Measurements from ENCODE around the gene ACACA.
A peak's percentile ranks its signal among the peaks of the same experiment; 100 is the strongest.

The ACACA gene

DNA sequence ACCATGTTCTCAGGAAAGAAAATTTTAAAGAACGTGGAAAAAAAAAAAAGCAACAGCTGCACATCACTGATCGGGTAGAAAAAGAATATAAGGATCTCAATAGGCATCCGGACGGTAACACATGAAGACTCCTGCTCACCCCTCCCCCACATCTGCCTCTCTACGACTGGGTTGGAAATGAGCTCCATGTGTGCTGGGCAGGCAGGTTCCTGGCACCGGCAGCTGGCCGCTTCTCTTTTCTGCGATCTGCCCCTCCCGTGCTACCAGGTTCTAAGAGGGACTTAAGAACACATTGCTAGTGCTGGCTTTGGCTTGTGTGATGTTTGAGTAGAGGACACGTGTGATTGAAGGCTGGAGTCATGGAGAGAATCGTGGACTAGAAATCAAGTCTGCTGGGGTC is 342.4 kb downstream of the ACACA start:
- no peak for DNase-seq

DNA sequence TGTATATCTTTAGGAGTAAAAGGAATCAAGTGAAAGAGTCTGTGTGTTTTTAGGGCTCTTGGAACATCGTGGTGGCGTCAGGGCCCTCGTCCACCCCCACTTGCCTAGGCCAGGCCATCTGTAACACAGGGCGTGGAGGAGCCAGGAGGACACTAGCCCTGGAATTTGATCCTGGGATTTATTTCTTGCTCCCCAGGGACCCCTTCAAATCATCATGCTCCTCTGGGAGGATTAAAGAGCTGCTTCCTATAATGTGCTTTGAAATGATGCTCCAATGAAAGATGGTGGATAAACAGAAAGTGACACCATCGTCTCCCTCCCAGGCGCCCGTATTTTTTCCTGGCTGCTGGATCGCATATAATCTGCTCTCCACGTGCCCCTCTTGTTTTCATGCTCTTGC is 344.6 kb downstream of the ACACA start:
- DNase-seq: no peak

DNA sequence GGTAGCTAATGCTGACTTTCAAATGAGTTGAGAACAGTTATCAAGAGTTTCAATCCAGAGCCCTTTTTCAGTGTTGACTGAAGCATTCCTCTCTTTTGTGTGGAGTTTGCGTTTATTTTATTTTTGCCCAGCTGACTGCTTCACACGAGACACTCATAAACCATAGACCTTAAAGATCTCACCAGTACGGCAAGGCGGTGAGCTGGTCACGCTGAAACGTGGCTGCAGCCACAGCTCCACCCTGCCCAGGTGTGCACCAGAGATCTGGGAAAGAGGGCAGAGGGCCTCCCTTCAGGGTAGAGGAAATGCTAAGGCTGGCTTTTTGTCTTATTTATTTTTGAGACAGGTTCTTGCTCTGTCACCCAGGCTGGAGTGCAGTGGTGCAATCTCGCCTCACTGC is 345.7 kb downstream of the ACACA start:
- DNase-seq: no peak

DNA sequence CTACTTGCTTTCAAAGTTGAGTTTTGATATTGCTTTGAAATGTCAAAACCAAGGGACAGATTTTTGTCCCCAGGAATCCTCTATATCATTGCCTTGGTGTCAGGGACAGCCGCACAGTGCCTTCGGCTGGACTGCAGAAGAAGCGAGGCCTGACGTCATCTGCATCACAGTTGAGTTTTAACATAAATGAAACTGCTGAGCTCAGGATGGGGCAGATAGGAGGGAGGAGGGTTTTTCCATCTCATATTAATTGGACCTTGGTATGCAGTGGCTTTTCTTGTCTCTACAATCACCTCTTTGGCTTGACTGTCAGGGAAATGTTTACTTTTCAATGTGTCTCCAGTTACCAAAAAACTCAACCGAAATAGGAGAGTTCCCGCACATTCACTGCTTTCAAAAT is 346.5 kb downstream of the ACACA start:
- DNase-seq: no peak

DNA sequence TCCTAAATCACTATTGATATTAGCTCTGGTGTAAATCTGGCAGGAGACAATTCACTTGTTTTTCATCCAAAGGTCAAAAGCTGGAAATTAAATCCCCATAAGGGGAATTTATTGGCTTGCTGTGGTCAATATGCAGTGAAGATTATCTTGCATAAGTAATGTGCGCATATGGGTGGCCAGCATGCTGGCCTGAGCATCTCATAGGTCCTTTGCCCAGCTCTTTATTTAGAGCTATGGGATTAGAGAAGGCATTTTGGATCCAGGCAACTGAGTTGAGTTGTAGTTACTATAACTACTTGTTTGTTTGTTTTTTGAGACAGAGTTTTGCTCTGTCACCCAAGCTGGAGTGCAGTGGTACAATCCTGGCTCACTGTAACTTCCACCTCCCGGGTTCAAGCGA is 347.1 kb downstream of the ACACA start:
- no peak for DNase-seq

DNA sequence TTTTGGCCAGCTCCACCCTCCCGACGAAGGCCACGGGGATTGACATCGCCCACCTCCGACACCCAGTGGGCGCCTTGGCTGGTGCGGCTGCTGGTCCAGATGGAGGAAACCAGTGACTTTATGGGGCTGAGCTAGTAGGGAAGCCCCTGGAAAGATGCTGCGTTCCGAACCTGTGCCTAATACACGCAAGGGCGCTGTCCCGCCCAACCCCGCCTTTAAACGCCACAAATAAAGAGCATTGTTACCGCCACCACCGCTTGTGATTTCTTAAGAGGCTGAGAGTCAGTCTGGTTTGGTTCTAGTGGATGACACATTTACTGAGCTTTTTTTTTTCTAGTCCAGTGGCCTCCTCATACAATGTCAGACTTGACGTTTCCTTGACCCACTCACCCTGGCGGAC is 350.0 kb downstream of the ACACA start:
- DNase-seq: no peak

DNA sequence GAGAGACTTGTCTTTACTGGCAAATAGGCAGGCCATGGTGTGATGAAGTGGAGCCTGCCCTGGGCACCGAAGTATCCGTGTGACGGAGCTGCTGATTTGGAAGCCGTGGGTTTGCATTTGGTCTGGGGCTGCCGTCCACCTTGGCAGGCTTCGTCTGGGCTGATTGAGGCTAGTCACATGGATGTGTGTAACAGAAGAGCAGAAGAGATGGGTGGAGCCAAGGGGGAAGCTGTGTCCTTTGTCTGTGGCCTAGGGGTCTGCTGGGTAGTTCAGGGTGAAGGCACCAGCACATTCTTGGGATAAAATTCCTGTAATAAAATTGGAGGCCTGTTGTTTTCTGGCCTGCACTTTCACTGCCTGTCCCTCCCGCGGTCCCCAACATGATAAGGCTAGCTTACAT is 351.7 kb downstream of the ACACA start:
- DNase-seq: no peak

DNA sequence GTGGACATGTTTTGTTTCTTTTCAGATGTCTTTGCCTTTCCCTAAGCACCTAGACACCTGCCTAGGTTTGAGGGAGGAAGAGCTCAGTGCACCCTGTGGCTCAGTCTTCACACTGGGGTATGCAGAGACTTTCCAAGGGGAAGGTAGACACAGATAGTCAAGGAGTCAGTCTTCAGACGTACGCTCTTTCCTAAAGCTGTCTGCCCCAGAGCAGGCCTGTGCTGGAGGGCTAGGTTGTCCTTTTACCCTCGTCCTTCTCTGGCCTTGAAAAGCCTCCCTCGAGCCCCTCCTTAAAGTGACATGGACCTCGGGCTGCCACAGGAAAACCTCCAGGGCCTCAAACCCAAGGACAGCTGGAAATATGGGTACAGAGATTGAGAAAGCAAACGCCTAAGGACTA is 354.2 kb downstream of the ACACA start:
- no peak for DNase-seq

DNA sequence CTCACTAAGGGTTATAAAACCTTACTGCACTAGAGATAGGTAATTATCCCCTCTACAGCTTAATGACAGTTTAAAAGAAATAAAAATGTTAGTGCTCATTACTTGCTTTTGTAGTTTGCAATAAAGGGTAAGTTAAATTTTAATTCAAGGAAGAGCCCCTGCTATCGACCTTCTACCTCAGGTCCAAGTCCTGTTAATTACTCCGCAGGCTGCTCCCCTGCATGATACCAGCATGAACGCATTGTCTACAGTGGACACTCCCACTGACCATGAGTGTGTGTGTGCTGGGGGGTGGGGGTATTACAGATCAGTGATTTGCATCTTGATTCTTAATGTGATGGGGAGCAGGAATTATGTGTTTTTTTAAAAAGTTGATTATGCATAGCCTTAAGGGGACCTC is 354.8 kb downstream of the ACACA start:
- DNase-seq: no peak

DNA sequence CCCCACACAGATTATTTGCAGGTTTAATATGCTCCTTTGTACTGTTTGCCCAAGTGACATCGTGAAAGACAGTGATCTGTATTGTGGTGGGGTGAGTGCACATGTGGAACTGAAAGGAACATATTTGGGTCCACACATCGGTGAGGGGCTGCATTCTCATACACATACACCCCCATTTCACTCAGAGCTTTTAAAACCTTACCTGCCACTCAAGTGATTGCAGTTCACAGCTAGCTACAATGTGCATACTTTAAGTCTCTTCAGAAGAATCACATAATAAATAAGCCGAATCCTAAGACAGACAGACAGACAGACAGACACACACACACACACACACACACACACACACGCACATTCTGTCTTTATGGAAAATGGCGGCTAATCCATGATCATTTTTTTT is 355.3 kb downstream of the ACACA start:
- no peak for DNase-seq

DNA sequence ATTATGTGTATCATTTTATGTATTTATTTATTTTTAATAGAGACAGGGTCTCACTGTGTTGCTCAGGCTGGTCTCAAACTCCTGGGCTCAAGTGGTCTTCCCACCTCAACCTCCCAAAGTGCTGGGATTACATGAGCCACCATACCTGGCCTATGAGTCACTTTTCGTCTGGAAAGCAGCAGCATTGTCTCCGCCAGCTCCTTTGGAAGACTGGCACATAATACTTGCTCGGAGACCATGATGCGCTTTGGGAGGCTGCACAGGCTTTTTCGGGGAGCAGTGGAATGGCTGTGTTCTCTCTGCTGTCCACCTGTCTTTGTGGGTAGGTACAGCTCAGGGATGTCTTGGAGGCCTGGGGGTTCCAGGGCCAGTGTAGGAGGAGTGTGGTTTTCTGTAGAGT is 355.7 kb downstream of the ACACA start:
- DNase-seq: no peak

DNA sequence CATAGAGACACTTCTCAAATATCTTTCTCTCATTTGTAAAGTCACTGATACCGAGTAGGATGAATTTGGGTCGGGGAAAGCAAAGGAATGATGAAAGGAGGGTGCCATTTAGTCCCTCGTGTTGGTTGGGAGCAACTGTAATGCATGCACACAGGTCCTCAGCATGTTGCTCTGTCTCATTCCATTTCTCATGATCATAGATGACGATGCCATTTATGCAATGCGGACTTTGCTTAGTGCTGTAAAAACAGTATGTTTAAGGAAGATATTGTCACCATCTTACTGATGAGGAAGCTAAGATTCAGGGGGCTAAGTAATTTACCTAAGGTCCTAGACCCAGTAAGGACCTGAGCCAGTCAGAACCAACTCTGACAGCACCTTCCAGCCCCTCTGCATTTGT is 357.8 kb downstream of the ACACA start:
- no peak for DNase-seq

DNA sequence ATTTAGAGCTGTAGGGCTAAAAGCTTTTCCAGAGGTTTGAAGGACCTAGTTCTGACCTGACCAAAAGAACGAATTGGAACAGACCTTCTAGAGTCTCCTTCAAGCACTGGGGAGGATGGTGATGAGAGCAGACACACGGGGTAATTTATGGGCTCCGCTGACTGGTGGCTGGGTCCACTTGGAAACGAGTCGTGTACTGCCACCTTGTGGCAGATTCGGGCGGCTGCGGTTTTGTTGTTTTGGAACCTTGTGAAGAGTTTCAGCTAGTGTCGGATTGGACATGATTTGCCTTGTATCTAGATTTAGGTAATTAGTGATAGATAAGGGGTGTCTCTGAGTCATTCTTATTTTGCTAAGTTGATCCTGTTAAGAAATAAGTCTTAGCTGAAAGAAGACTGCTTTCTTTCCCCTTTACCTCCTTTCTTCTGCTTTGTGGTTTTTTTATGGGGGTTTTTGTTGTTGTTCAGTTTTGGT is 359.0 kb downstream of the ACACA start:
- peak; percentile 68 for DNase-seq

DNA sequence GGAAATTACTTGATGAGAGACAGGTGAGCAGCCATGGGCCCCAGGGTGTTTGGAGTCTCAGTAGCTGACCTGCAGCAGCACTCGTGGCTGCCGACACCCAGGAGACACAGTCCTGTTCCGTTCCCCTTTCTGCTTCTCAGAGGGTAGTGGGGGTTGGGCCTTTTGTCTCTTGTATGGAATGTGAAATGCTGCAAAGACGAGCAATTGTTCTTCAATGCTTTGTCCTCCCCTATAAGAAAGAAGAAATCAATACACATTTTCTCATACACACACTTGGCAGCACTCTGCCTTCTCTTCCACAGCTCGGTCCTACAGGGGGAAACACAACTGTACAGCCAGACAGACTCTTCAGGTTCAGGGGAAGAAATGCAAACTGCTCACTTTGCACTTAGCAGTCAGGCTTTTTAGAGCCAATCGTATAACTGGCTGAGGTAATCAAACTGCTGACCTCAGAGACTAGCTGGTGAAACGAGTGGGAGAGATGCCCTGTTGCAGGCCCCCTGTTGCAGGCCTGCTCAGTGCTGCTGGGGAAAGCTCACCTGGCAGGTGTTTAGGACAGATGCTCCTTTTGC is 361.2 kb downstream of the ACACA start:
- no peak for DNase-seq

DNA sequence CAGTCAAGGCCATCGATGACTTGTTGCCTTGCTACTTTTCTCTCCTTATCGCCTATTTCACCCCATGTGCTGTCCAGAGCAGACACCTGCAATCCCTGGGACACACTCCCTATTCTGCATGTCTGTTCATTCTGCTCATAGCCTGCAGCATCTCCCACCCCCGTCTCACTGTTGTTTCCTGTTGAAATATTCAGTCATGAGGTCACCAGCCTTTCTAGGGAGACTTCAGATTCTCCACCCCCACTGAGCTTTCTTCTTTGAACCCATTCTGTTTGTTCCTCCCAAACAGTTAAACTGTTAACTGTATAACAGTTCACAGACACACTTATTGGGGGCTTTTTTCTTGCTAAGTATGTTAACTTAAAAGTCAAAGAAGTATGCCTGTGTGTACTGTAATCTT is 363.4 kb downstream of the ACACA start:
- DNase-seq: no peak

DNA sequence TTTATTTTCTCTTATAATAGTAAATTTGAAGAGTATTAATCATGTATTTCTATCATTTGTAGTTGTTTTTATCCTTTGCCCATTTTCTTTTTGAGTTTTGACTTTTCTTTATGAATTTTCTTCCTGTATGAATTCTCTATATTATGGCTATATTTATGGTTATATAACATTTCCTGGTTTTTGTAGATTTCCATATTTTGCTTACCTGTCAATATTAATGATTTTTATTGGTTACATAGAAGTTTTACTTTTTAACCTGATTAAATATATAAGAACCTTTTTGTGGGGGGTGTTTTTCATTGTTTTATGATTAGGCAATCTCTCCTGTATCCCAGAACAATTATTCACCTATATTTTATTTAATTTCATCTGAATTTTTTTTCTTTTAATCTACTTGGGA is 364.7 kb downstream of the ACACA start:
- no peak for DNase-seq

DNA sequence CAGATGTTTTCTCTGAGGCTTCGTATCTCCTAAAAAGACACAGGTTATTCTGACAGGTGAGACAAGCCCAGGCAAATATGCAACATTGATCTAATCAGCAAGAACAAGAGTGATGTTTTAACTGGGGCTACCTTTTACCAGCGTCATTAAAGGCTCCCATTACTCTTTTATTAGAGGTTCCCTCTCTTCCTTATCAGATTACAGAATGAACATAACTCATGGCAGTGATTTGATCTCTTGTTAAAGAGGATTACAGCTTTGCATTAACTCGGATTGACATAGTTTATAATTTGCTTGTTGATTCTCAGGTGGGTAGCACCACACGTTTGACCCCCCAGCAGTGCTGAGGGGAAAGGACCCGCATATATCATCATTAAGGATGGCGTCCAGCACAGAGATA is 367.4 kb downstream of the ACACA start:
- DNase-seq: no peak

DNA sequence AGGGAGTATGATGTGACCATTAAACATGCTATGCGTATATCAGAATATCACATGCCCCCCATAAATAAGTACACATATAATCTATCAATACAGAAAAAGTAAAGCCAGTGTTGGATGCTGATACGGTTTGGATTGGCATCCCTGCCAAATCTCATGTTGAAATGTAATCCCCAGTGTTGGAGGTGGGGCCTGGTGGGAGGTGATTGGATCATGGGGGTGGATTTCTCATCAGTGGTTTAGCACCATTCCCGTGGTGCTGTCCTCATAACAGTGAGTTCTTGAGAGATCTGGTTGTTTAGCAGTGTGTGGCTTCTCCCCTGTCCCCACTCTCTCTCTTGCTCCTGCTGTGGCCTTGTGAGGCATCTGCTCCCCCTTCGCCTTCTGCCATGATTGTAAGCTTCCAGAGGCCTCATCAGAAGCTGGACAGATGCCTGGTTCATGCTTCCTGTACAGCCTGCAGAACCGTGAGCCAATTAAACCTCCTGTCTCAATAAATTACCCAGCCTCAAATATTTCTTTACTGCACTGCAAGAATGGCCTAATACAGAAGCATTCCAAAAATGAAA is 369.0 kb downstream of the ACACA start:
- no peak for DNase-seq

Data from COR-L47 (cell line).